IPS DF 6.9 (cell line): ENCODE data around the gene PLEKHG3.

ENCODE experiments used
- DNase-seq: peaks from one replicate; pipeline ENCODE4 v3.0.0-alpha.2; 2013; ENCODE audit warnings: low read depth, low spot score
- H3K27ac ChIP-seq: one replicate; pipeline ENCODE4 v1.5.1; 2013; ENCODE audit warnings: low read length, control low read depth
- H3K27me3 ChIP-seq: 2 replicates; pipeline ENCODE4 v1.6.1; 2013; ENCODE audit warnings: mild to moderate bottlenecking, low read length; ENCODE audit not compliant: control insufficient read depth, insufficient read depth
- H3K36me3 ChIP-seq: 2 replicates; pipeline ENCODE4 v1.6.1; 2013; ENCODE audit warnings: low read length; ENCODE audit not compliant: control insufficient read depth, insufficient read depth
- H3K4me1 ChIP-seq: 2 replicates; pipeline ENCODE4 v1.6.1; 2013; ENCODE audit warnings: low read length; ENCODE audit not compliant: control insufficient read depth, insufficient read depth
- H3K4me3 ChIP-seq: 2 replicates; pipeline ENCODE4 v1.5.1; 2013; ENCODE audit warnings: mild to moderate bottlenecking, low read length
- H3K9me3 ChIP-seq: 2 replicates; pipeline ENCODE4 v1.6.1; 2013; ENCODE audit warnings: low read length, inconsistent platforms; ENCODE audit not compliant: control insufficient read depth, insufficient read depth
- WGBS: extraction: QIAGEN DNeasy Blood & Tissue Kit; methylation state at CpG from one replicate; pipeline ENCODE4 v1.1.7; 2013; ENCODE audit warnings: mixed read lengths, missing lambda C conversion rate; ENCODE audit not compliant: insufficient read length, insufficient coverage; 5-methylcytosine and 5-hydroxymethylcytosine counted together

Gene PLEKHG3

GRCh38 chr14:64796369-64796768, 92.1 kb downstream of the PLEKHG3 start:
- no peaks in the 10 kb centered on the region for H3K36me3 ChIP-seq
- no CpG with 5 or more reads among the region's 11 CpGs for WGBS
- H3K27me3 ChIP-seq, result no peaks in the 10 kb centered on the region
- no peaks in the 10 kb centered on the region for H3K9me3 ChIP-seq
- H3K4me3 ChIP-seq, result no peak overlapping the region
- H3K27ac ChIP-seq, result no peak overlapping the region
- DNase-seq, result no peak
- no peaks in the 10 kb centered on the region for H3K4me1 ChIP-seq

DNA sequence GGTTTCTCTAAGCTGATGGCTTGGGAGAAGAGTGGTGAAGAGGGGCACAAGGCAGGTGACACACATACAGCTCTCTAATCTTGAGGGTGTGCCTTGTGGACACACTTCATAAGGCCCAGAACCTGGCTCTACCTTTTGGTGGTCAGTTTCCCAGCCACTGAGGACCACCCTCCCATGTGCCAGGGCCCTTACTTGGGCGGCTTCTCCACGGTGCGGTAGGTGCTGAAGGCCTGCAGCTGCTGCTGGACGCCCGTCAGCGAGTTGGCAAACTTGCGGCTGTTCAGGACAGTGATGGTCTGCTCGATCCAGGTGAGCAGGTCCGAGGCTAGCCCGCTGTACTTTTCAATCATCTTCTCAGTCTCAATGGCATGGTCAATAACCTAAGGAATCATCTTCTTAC, 95.3 kb downstream of the PLEKHG3 start:
- no peaks in the 10 kb centered on the region for H3K27me3 ChIP-seq
- no peaks in the 10 kb centered on the region for H3K4me1 ChIP-seq
- H3K4me3 ChIP-seq, result no peak overlapping the region
- WGBS, result no CpG with 5 or more reads among the region's 10 CpGs
- H3K27ac ChIP-seq, result no peak overlapping the region
- no peak for DNase-seq
- H3K36me3 ChIP-seq, result no peaks in the 10 kb centered on the region
- no peaks in the 10 kb centered on the region for H3K9me3 ChIP-seq
